Right ventricle myocardium superior (tissue), 1 donor: ENCODE measurements around the gene PPP1R9B. TPM values are rescaled to one million over a fixed set of nuclear protein-coding genes. Genes with fewer than 3 reads are reported as not detected.

Experiments used
- ATAC-seq: fragments of 200-7000 bp; cut with Tn5 transposase; one replicate; pipeline ENCODE4 v1.9.1; 2020; ENCODE audit warnings: mild to moderate bottlenecking; ENCODE audit not compliant: poor library complexity
- DNase-seq: peaks from one replicate; pipeline ENCODE4 v3.0.0-alpha.2; 2020
- intact Hi-C: fragments of 100-400 bp; cut with DNase I; formaldehyde crosslinking; loops from one replicate; pipeline ENCODE4 v1.11.2; 2022
- long read RNA-seq: library from polyadenylated mRNA; unstranded; transcript quantifications from one replicate; pipeline ENCODE4 v2.0.0, GENCODE V29; 2021
- total RNA-seq: library from RNA; stranded (reverse); fragmentation: NEBNext Ultra II Directional; extraction: Animal tissue kit (Norgen Biotek cat#: 25700); gene quantifications from one replicate; pipeline ENCODE4 v1.2.1, GENCODE V29; 2021
- donor health status: DM: no; HTN: yes; CAD: no; lungs with severe emphysema.

Gene PPP1R9B
- 35.4 TPM for total RNA-seq
- long read RNA-seq, full-length matches to known transcripts: 15 of 25 reads
- long read RNA-seq, partial matches to known transcripts: 8 of 25 reads
- long read RNA-seq, other reads (novel, unspliced or antisense): 2 of 25 reads

GRCh38 chr17:50150354-50151040 lies at the start of gene PPP1R9B:
Gene PPP1R9B, minus strand, starts transcription at chr17:50150677. Its CDS starts 164 bp downstream, at chr17:50150513.
- intact Hi-C loops: no loop called here
- ATAC-seq: peak; percentile 0
- DNase-seq: no peak

- ATAC-seq (peak; percentile 90), DNase-seq (peak; percentile 93)
- intact Hi-C loops: loop anchor here (2.0 kb wide), 1 partner anchor 97 kb away; no protein-coding TSS in a partner anchor
Measured at GRCh38 chr17:50199803-50200456, 49.5 kb upstream of the PPP1R9B start.

GRCh38 chr17:50199211-50199802 lies 48.8 kb upstream of the PPP1R9B start:
- intact Hi-C loops: no loop called here
- ATAC-seq: no peak
- peak; percentile 31 for DNase-seq

- intact Hi-C loops: no loop called here
- DNase-seq: peak; percentile 73
- ATAC-seq: no peak
Measured at GRCh38 chr17:50198026-50198669, 47.7 kb upstream of the PPP1R9B start.

- ATAC-seq: no peak
- peak; percentile 39 for DNase-seq
- intact Hi-C loops: no loop called here
Measured at GRCh38 chr17:50196826-50197225, 46.3 kb upstream of the PPP1R9B start.

GRCh38 chr17:50196036-50196435 lies 45.6 kb upstream of the PPP1R9B start:
- DNase-seq (peak; percentile 30), ATAC-seq (no peak)
- intact Hi-C loops: no loop called here

- intact Hi-C loops: no loop called here
- ATAC-seq (no peak), DNase-seq (peak; percentile 40)
Measured at GRCh38 chr17:50194934-50195865, 44.7 kb upstream of the PPP1R9B start.

GRCh38 chr17:50194140-50194933 lies 43.9 kb upstream of the PPP1R9B start:
- DNase-seq: peak; percentile 30

GRCh38 chr17:50192618-50193291 lies 42.3 kb upstream of the PPP1R9B start:
- ATAC-seq: no peak
- intact Hi-C loops: no loop called here
- peak; percentile 30 for DNase-seq

More at GRCh38 chr17:50194140-50194933, 43.9 kb upstream of the PPP1R9B start:
- no peak for ATAC-seq
- intact Hi-C loops: no loop called here

- ATAC-seq (no peak), DNase-seq (peak; percentile 11)
- intact Hi-C loops: no loop called here
Measured at GRCh38 chr17:50192144-50192617, 41.7 kb upstream of the PPP1R9B start.

GRCh38 chr17:50191359-50192143 lies 41.1 kb upstream of the PPP1R9B start:
- no peak for ATAC-seq
- DNase-seq: peak; percentile 37
- intact Hi-C loops: no loop called here

- intact Hi-C loops: no loop called here
- no peak for ATAC-seq
Measured at GRCh38 chr17:50190603-50191358, 40.3 kb upstream of the PPP1R9B start.

GRCh38 chr17:50190293-50190602 lies 39.8 kb upstream of the PPP1R9B start:
- DNase-seq (no peak), ATAC-seq (no peak)
- intact Hi-C loops: no loop called here

More at GRCh38 chr17:50190603-50191358, 40.3 kb upstream of the PPP1R9B start:
- peak; percentile 7 for DNase-seq

GRCh38 chr17:50189550-50190292 lies 39.2 kb upstream of the PPP1R9B start:
- ATAC-seq (no peak), DNase-seq (no peak)
- intact Hi-C loops: no loop called here
